ENCODE results near the gene INS.

The INS gene

DNA sequence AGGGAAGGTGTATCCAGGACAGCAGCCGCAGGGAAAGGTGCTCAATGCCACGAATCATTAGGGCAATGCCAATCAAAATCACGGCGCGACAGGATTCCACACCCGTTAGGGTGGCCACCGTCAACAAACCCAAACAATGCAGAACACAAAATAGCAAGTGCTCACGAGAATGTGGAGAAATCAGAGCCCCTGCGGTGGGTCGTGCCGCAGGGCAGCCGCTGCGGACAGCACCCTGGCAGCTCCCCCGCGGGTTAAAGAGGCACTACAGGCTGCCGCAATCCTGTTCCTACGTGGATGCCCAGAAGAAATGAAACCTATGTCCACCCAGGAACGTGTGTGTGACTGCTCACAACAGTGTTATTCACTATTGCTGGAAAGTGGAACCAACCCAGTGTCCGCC lies 27.7 kb upstream of the INS start:
- Histone ChIP-seq H3K27ac (ENCODE audit: low read depth, low read length) (no peak overlapping the region), H3K9ac (ENCODE audit: low read depth, low read length) (no peak overlapping the region), H3K36me3 (ENCODE audit: insufficient read depth, low read length) (no peaks in the 10 kb centered on the region), H3K4me1 (ENCODE audit: insufficient read depth, low read length) (no peaks in the 10 kb centered on the region), H3K9me3 (ENCODE audit: insufficient read depth, low read depth, low read length) (no peaks in the 10 kb centered on the region), H3K27me3 (ENCODE audit: insufficient read depth, low read length) (no peaks in the 10 kb centered on the region), H3K4me3 (ENCODE audit: low read length) (no peak overlapping the region)
- WGBS, result 91% methylated on average over 19 of the region's 19 CpGs

DNA sequence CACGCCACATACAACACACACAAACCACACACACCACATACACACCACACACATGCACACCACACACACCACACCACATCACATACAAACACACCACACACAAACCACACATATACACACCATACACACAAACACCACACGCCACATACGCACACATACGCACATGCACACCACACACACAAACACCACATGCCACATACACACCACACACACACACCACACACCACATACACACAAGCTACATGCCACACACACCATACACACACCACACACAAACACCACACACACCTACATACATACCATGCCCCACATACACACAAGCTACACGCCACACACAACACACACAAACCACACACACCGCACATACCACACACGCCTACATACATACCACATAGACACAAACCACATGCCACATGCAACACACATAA lies 26.3 kb upstream of the INS start:
- Histone ChIP-seq H3K4me1 (ENCODE audit: insufficient read depth, low read length) (no peaks in the 10 kb centered on the region), H3K4me3 (ENCODE audit: low read length) (no peak overlapping the region), H3K36me3 (ENCODE audit: insufficient read depth, low read length) (no peaks in the 10 kb centered on the region), H3K9ac (ENCODE audit: low read depth, low read length) (no peak overlapping the region), H3K27me3 (ENCODE audit: insufficient read depth, low read length) (no peaks in the 10 kb centered on the region), H3K27ac (ENCODE audit: low read depth, low read length) (no peak overlapping the region), H3K9me3 (ENCODE audit: insufficient read depth, low read depth, low read length) (no peaks in the 10 kb centered on the region)
- WGBS, result 88% methylated on average over 7 of the region's 7 CpGs

DNA sequence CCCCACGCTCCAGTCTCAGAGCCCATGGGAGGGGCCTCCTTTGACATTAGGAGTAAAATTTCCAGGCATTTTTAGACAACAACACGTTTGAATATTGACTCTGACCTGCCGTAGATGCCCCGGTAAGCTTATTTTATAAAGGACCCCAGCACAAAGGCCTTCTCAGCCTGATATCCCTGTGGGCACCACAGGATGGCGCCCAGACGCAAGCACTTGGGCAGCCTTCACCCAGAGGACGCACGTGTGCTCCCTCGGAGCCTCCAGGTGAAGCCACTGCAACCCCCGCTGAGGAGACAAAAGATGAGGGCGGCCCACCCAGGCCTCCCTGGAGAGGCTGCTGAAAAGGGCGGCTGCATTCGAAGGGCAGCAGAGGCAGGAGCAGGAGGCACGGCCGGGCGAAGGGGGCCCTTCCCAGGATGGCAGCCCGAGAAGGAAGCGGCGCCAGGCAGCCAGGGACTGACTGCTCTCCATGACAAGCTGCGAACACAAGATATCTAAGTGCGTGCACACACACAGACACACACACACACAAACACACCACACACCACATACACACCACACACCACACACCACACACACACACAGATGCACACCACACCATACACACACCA lies 25.8 kb upstream of the INS start:
- H3K27me3 ChIP-seq (ENCODE audit: insufficient read depth, low read length), result no peaks in the 10 kb centered on the region
- H3K27ac ChIP-seq (ENCODE audit: low read depth, low read length), result no peak overlapping the region
- H3K36me3 ChIP-seq (ENCODE audit: insufficient read depth, low read length), result no peaks in the 10 kb centered on the region
- no peak overlapping the region for H3K9ac ChIP-seq (ENCODE audit: low read depth, low read length)
- H3K9me3 ChIP-seq (ENCODE audit: insufficient read depth, low read depth, low read length), result no peaks in the 10 kb centered on the region
- no peaks in the 10 kb centered on the region for H3K4me1 ChIP-seq (ENCODE audit: insufficient read depth, low read length)
- 60% methylated on average over 21 of the region's 21 CpGs for WGBS
- no peak overlapping the region for H3K4me3 ChIP-seq (ENCODE audit: low read length)

DNA sequence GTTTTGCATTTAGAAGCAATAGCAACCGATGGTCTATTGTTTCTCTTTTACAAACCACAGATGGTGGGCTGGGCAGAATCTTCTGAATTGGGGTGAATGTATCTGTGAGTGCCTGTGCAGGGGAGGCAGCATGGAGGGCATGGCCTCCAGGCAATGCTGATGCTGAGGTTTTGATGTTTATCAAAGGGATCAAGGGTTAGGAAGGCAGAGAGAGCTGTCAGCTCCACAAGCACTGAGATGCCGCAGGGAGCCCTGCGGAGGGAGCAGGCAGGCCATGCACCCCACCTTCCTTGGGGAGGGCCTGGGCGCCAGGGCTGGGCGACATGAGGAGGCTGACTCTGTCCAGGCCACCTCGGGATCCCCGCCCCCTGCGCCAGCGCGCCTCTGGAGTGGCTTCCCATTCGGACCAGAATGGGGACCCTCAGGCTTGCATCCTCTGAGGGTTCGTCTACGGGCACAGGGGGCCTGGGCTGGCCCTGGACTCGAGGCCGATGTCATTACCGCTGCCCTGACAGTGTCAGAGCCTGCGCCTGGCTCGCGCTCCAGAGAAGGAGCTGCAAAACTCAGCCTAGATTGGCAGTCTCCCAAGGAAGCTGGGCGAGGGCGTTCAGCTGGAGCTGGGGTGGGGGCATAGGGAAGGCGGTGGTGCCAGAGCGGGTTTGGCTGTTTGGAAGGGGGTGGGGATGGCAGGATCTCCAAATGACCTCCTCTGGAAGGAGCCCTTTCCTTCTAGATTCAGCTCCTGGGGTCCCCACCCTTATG lies 24.5 kb upstream of the INS start:
- WGBS, result 90% methylated on average over 23 of the region's 23 CpGs
- no peaks in the 10 kb centered on the region for H3K9me3 ChIP-seq (ENCODE audit: insufficient read depth, low read depth, low read length)
- H3K27ac ChIP-seq (ENCODE audit: low read depth, low read length), result no peak overlapping the region
- H3K4me1 ChIP-seq (ENCODE audit: insufficient read depth, low read length), result no peaks in the 10 kb centered on the region
- no peak overlapping the region for H3K9ac ChIP-seq (ENCODE audit: low read depth, low read length)
- H3K27me3 ChIP-seq (ENCODE audit: insufficient read depth, low read length), result no peaks in the 10 kb centered on the region
- no peaks in the 10 kb centered on the region for H3K36me3 ChIP-seq (ENCODE audit: insufficient read depth, low read length)
- H3K4me3 ChIP-seq (ENCODE audit: low read length), result no peak overlapping the region

DNA sequence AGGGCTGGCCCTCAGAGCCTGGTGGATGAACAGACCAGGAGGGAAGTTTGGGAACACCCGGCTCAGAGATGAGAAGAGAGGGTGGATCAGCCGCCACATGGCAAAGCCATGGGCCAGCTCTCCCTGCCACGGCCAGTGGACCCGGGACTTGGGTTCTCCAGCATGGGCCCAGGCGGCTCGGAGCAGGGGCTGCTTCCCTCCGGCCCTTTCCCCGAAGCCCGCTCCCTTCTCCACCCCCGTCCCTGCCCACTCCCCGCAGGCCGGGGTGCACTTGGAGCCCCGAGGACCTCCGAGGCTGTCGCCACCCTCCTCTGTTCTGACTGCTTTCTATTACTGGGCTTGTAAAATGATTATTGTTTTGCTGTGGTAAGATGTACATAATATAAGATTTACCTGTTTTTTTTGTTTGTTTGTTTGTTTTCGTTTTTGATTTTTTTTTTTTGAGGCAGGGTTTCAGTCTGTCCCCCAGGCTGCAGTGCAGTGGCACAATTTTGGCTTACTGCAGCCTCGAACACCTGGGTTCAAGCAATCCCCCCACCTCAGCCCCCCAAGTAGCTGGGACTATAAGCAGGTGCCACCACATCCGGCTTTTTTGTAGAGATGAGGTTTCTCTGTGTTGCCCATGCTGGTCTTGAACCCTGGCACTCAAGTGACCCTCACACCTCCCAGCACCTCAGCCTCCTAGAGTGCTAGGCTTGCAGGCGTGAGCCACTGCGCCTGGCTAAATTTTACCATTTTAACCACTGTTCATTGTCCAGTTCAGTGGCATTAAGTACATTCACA lies 21.9 kb upstream of the INS start:
- H3K9me3 ChIP-seq (ENCODE audit: insufficient read depth, low read depth, low read length), result no peaks in the 10 kb centered on the region
- no peaks in the 10 kb centered on the region for H3K27me3 ChIP-seq (ENCODE audit: insufficient read depth, low read length)
- H3K4me3 ChIP-seq (ENCODE audit: low read length), result no peak overlapping the region
- WGBS, result 90% methylated on average over 18 of the region's 20 CpGs
- H3K36me3 ChIP-seq (ENCODE audit: insufficient read depth, low read length), result no peaks in the 10 kb centered on the region
- no peak overlapping the region for H3K9ac ChIP-seq (ENCODE audit: low read depth, low read length)
- no peak overlapping the region for H3K27ac ChIP-seq (ENCODE audit: low read depth, low read length)
- no peaks in the 10 kb centered on the region for H3K4me1 ChIP-seq (ENCODE audit: insufficient read depth, low read length)

DNA sequence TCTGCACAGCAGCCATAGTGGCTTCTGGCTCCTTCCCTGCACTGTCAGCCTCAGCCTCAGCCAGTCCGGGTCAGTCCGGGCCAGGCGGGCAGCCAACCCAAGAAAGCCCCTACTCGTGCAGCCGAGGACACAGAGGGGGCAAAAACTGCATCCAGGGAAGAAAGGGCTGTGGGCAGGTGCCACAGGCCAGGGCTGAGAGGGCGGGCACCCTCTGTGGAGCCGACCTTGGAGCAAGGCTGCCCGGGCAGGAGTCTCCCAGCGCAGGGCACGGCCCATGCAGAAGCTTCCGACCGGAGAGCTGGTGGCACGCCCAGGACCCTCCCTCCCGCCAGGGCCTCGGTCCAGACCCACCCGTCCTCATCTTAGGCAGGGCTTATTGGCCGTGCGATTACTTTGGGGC lies 21.1 kb upstream of the INS start:
- 92% methylated on average over 18 of the region's 18 CpGs for WGBS
- Histone ChIP-seq H3K36me3 (ENCODE audit: insufficient read depth, low read length) (no peaks in the 10 kb centered on the region), H3K4me3 (ENCODE audit: low read length) (no peak overlapping the region), H3K4me1 (ENCODE audit: insufficient read depth, low read length) (no peaks in the 10 kb centered on the region), H3K27me3 (ENCODE audit: insufficient read depth, low read length) (no peaks in the 10 kb centered on the region), H3K9ac (ENCODE audit: low read depth, low read length) (no peak overlapping the region), H3K27ac (ENCODE audit: low read depth, low read length) (no peak overlapping the region), H3K9me3 (ENCODE audit: insufficient read depth, low read depth, low read length) (no peaks in the 10 kb centered on the region)

DNA sequence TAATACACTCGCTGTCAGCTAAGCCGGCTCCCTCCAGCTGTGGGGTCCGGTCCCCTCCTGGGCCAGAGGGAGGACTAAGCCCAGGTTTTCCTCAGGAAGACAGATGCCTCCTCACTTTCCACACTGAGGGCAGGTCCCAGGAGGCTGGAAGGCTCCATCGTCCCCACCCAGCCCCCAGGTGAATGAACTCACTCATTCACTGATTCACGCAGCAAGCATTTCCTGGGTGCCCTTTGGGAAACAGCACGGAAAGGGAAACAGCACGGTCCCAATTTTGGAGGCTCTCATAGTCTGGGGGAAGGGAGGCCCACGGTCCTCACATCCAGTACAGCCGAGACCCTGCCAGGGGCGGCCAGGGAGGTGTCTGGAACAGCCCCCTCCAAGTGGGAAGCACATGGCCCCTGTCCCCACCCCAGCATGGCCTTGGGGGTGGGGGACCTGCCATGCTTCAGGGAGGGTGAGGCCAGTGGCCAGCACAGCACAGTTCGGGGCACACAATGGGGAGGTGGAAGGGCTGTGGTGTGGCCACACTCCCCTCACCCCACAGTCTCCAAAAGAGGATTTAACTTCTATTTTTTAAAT lies 19.9 kb upstream of the INS start:
- no peak overlapping the region for H3K4me3 ChIP-seq (ENCODE audit: low read length)
- 92% methylated on average over 10 of the region's 11 CpGs for WGBS
- no peaks in the 10 kb centered on the region for H3K36me3 ChIP-seq (ENCODE audit: insufficient read depth, low read length)
- H3K27me3 ChIP-seq (ENCODE audit: insufficient read depth, low read length), result no peaks in the 10 kb centered on the region
- H3K9me3 ChIP-seq (ENCODE audit: insufficient read depth, low read depth, low read length), result no peaks in the 10 kb centered on the region
- H3K9ac ChIP-seq (ENCODE audit: low read depth, low read length), result no peak overlapping the region
- no peaks in the 10 kb centered on the region for H3K4me1 ChIP-seq (ENCODE audit: insufficient read depth, low read length)
- H3K27ac ChIP-seq (ENCODE audit: low read depth, low read length), result no peak overlapping the region

DNA sequence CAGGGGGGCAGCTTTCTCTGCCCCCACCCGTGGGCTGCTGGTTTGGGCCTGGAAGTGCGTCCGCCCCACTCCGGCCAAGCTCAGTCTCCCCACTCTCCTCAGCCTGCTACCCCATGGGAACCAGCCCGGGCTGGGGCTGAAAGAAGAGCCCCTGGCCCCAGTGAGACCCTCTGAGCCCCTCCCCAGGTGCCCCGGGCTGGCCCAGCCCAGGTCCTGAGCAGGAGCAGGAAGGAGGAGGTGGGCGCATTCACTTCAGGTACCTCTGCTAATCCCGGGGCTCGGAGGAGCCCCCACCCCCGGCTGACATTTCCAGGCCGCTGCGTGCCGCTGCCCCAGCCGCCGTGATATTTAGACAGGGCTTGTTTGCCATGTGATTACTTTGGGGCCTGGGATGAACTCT lies 19.3 kb upstream of the INS start:
- Histone ChIP-seq H3K36me3 (ENCODE audit: insufficient read depth, low read length) (no peaks in the 10 kb centered on the region), H3K27ac (ENCODE audit: low read depth, low read length) (no peak overlapping the region), H3K9ac (ENCODE audit: low read depth, low read length) (no peak overlapping the region)

DNA sequence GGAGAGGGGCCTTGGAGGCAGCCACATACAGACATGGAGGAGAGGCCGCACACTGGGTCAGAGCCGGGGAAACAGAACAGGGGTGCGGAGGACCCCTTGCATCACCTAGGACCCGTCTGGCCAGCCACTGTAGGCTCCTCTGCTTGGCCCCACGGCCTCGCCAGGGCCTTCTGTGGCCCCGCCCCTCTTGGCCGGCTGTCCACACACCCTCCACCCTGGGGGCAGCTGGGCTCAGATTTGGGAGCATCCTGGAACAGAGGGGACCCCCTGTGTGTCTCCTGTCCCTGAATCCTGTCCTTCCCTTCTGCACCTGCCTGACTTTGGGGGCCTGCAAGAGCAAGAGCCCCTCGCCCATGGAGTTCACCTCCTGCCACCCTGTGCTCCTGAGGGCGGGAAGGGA lies 18.5 kb upstream of the INS start:
- no peaks in the 10 kb centered on the region for H3K36me3 ChIP-seq (ENCODE audit: insufficient read depth, low read length)
- H3K4me1 ChIP-seq (ENCODE audit: insufficient read depth, low read length), result no peaks in the 10 kb centered on the region
- H3K9me3 ChIP-seq (ENCODE audit: insufficient read depth, low read depth, low read length), result no peaks in the 10 kb centered on the region
- H3K27ac ChIP-seq (ENCODE audit: low read depth, low read length), result no peak overlapping the region
- H3K27me3 ChIP-seq (ENCODE audit: insufficient read depth, low read length), result no peaks in the 10 kb centered on the region
- 88% methylated on average over 10 of the region's 10 CpGs for WGBS
- no peak overlapping the region for H3K4me3 ChIP-seq (ENCODE audit: low read length)
- no peak overlapping the region for H3K9ac ChIP-seq (ENCODE audit: low read depth, low read length)

More for the DNA sequence above, 19.3 kb upstream of the INS start:
- no peaks in the 10 kb centered on the region for H3K4me1 ChIP-seq (ENCODE audit: insufficient read depth, low read length)
- H3K4me3 ChIP-seq (ENCODE audit: low read length), result no peak overlapping the region
- H3K27me3 ChIP-seq (ENCODE audit: insufficient read depth, low read length), result no peaks in the 10 kb centered on the region
- H3K9me3 ChIP-seq (ENCODE audit: insufficient read depth, low read depth, low read length), result no peaks in the 10 kb centered on the region
- 92% methylated on average over 15 of the region's 15 CpGs for WGBS

DNA sequence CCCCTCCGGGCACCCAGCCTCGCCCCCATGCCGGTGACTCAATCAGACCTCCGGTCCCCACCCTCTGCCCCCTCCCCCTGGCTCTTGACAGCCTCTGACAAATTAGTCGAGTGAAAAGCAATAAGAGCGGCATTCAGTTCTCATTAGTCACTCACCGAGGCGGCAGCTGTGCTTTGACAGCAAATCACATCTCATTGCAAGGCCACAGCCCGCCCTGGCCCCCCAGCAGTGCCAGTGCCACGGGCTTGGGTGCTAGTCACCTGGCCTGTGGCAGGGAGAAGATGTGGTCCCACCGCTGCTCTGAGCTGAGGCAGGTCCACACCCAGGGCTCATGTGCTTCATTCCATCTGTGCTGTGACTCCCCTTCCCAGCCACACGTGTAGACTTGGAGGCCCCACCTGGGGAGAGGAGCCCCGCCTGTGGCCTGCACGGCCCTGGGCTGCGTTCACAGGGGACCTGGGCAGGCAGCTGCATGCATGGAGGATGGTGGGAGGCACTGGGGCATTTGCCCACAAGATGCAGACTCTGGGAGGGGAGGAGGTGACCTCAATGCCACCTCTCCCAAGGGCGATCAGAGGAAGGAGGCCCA lies 18.0 kb upstream of the INS start:
- Histone ChIP-seq H3K9ac (ENCODE audit: low read depth, low read length) (no peak overlapping the region), H3K4me1 (ENCODE audit: insufficient read depth, low read length) (no peaks in the 10 kb centered on the region), H3K4me3 (ENCODE audit: low read length) (no peak overlapping the region), H3K27me3 (ENCODE audit: insufficient read depth, low read length) (no peaks in the 10 kb centered on the region), H3K27ac (ENCODE audit: low read depth, low read length) (no peak overlapping the region), H3K36me3 (ENCODE audit: insufficient read depth, low read length) (no peaks in the 10 kb centered on the region), H3K9me3 (ENCODE audit: insufficient read depth, low read depth, low read length) (no peaks in the 10 kb centered on the region)
- 65% methylated on average over 16 of the region's 16 CpGs for whole genome bisulfite sequencing
